ENCODE results near the gene PPFIA4.

PPFIA4 gene

DNA sequence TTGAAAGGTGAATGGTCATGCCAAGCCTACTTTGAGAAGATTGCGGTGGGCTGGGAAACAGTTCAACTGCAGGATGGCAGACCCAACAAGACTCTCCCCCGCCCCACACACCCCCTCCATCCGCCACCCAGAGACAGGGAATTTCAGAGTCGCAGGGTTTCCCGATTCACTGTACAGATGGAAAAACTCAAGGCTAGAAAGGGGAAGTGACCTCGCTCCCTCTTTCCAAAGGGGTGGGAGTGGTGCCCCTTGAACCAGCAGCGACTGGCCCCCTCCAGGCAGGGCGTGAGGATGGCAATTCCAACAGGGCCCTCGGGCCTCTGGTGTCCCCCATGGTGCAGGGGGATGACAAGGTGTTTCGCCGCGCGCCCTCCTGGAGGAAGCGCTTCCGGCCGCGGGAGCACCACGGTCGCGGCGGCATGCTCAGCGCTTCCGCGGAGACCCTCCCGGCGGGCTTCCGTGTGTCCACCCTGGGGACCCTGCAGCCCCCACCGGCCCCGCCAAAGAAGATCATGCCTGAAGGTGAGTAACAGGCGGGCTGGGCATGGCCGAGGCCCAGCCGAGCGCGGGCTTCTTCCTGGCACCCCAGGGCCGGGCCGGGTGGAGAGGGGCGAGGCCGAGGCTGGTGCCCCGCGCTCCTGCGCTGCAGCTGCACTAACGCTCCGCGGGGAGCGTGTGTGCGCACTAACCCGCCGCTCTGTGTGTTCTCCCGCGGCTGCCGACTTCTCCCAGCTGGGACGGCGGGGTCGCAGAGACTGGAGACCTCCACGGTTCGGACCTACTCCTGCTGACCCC lies 49.1 kb downstream of the PPFIA4 start:
- DNase-seq (ENCODE audit: low read depth in 2 of 2), result no peak
- H3K4me3 ChIP-seq (replicated peaks in 1 of 2; ENCODE audit: low read depth in 2 of 2, low read length in 2 of 2), result no peak overlapping the region
- TF ChIP-seq, protein P1, sequence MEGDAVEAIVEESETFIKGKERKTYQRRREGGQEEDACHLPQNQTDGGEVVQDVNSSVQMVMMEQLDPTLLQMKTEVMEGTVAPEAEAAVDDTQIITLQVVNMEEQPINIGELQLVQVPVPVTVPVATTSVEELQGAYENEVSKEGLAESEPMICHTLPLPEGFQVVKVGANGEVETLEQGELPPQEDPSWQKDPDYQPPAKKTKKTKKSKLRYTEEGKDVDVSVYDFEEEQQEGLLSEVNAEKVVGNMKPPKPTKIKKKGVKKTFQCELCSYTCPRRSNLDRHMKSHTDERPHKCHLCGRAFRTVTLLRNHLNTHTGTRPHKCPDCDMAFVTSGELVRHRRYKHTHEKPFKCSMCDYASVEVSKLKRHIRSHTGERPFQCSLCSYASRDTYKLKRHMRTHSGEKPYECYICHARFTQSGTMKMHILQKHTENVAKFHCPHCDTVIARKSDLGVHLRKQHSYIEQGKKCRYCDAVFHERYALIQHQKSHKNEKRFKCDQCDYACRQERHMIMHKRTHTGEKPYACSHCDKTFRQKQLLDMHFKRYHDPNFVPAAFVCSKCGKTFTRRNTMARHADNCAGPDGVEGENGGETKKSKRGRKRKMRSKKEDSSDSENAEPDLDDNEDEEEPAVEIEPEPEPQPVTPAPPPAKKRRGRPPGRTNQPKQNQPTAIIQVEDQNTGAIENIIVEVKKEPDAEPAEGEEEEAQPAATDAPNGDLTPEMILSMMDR (IDR thresholded peaks at IDR 0.05; ENCODE audit: low read depth, low read length), result no peak

GRCh38 chr1:203076031-203076511 lies 49.8 kb downstream of the PPFIA4 start:
- no peak overlapping the region for H3K4me3 ChIP-seq (replicated peaks in 1 of 2; ENCODE audit: low read depth in 2 of 2, low read length in 2 of 2)
- TF ChIP-seq, protein P1 (IDR thresholded peaks at IDR 0.05; ENCODE audit: low read depth, low read length), result no peak
- no peak for DNase-seq (ENCODE audit: low read depth in 2 of 2)

DNA sequence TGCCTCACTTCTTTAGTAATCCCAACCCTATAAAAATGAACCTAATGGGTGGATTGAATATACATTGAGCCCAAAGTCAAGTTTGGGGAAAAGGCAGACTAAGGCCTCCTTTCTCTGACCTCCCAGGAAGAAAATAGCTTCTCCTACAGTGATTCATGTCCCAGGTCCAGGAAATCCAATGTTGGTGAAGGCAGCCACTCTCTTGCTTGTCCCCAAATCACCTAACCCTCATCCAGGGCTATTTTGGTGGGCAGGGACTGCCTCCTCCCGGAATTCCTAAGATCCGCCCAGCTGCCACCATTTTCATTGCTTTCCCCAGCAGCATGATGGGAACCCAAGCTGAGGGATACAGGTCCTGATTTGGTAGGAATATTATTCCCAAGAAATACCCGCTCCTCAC lies 51.1 kb downstream of the PPFIA4 start:
- no peak overlapping the region for H3K4me3 ChIP-seq (replicated peaks in 1 of 2; ENCODE audit: low read depth in 2 of 2, low read length in 2 of 2)
- no peak for DNase-seq (ENCODE audit: low read depth in 2 of 2)
- TF ChIP-seq, protein P1 (IDR thresholded peaks at IDR 0.05; ENCODE audit: low read depth, low read length), result no peak

DNA sequence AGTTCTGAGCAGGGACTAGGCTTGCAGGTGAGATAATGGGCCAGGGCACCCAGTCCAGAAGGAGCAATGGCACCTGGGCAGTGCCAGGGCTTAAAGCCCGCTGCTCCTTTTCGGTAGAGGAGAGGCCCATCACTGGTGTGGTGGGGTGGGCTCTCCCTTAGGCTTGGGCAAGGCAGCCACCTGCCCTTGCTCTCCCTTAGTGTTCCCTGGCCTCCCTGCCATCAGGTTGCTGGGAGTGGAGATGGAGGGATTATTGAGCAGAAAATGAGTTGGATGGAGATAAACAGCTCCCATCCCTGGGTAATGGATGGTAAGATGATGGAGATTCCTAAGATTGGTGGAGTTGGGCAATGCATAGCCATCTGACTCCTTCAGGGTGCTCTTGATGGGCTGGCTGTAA lies 51.7 kb downstream of the PPFIA4 start:
- TF ChIP-seq, protein P1 (IDR thresholded peaks at IDR 0.05; ENCODE audit: low read depth, low read length), result no peak
- no peak overlapping the region for H3K4me3 ChIP-seq (replicated peaks in 1 of 2; ENCODE audit: low read depth in 2 of 2, low read length in 2 of 2)
- DNase-seq (ENCODE audit: low read depth in 2 of 2), result no peak

DNA sequence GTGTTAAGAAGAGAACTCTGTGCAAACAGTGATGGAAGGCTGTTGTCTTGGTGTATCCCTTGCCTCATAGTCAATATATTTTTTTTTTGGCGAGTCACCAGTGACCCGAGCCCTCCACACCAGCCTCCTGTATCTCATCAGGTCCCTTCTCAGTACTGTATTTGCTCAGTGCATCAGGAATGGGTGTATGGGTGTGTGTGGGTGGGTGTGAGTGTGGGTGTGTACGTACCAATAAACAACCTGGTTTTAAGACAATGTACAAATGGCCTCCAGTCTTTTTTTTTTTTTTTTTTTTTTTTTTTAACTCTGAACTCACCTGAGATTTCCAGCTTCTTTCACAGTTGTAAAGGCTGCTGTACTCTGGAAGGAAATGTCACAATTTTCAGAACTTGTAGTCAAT lies 52.2 kb downstream of the PPFIA4 start:
- H3K4me3 ChIP-seq (replicated peaks in 1 of 2; ENCODE audit: low read depth in 2 of 2, low read length in 2 of 2), result no peak overlapping the region
- no peak for DNase-seq (ENCODE audit: low read depth in 2 of 2)
- TF ChIP-seq, protein P1 (IDR thresholded peaks at IDR 0.05; ENCODE audit: low read depth, low read length), result no peak

GRCh38 chr1:203080456-203080855 lies 54.2 kb downstream of the PPFIA4 start:
- TF ChIP-seq, protein P1 (IDR thresholded peaks at IDR 0.05; ENCODE audit: low read depth, low read length), result no peak
- H3K4me3 ChIP-seq (replicated peaks in 1 of 2; ENCODE audit: low read depth in 2 of 2, low read length in 2 of 2), result no peak overlapping the region
- no peak for DNase-seq (ENCODE audit: low read depth in 2 of 2)

All from cardiac fibroblast (primary cell).